Measurements from ENCODE around the gene SNTB2. TPM values are rescaled to one million over a fixed set of nuclear protein-coding genes. Genes with fewer than 3 reads are reported as not detected.

The SNTB2 gene
- total RNA-seq (2013; cell fraction: nucleolus; rRNA removed), result 4.0 and 5.5 TPM in 2 replicates
- total RNA-seq (2014; rRNA removed), result 5.2 and 6.9 TPM in 2 replicates
- total RNA-seq (2014; rRNA removed; fragmentation: Illumina TruSeq; extraction: Trizol), result 4.8 and 5.5 TPM in 2 replicates
- 12.7 and 15.7 TPM in 2 replicates for total RNA-seq (2021)
- 1.5 TPM for polyA plus RNA-seq (2011; ENCODE audit: low read depth)
- 6.6 TPM in 2 replicates for polyA plus RNA-seq (2011; rRNA removed)
- polyA plus RNA-seq (2011; cell fraction: cytosol; rRNA removed), result 3.8 and 4.3 TPM in 2 replicates
- polyA plus RNA-seq (2011; cell fraction: nucleus; rRNA removed), result 7.3 and 7.5 TPM in 2 replicates
- 1.9 and 2.6 TPM in 2 replicates for polyA plus RNA-seq (2012)
- polyA plus RNA-seq (2014; fragmentation: Illumina TruSeq; extraction: Trizol), result 4.7 and 4.8 TPM in 2 replicates
- polyA plus RNA-seq (2014; fragmentation: Nextera tagmentation; extraction: Ambion mirVana), result 1 to 10 TPM; 1.2 to 1.4 TPM
- polyA plus RNA-seq (2014; rRNA removed), result 6.5 and 7.9 TPM in 2 replicates
- 1 to 10 TPM; 1.3 to 2.2 TPM for polyA plus RNA-seq (2016; fragmentation: Nextera tagmentation; extraction: Ambion mirVana)
- polyA minus RNA-seq (2011; rRNA and poly(A)+ RNA removed), result 6.2 and 7.2 TPM in 2 replicates
- 7.0 and 7.4 TPM in 2 replicates for polyA minus RNA-seq (2011; cell fraction: cytosol; rRNA and poly(A)+ RNA removed)
- 6.0 and 7.0 TPM in 2 replicates for polyA minus RNA-seq (2011; cell fraction: nucleus; rRNA and poly(A)+ RNA removed)
- Bru-seq, nascent RNA, result percentile 49 among the genes with signal in this experiment
- BruChase-seq, experiment 1, labeled RNA remaining after a 6-hour chase, result percentile 57 among the genes with signal in this experiment
- BruChase-seq, experiment 2, labeled RNA remaining after a 2-hour chase, result percentile 56 among the genes with signal in this experiment
- long read RNA-seq, experiment 1, partial matches to known transcripts, result 0 of 1 reads
- long read RNA-seq, experiment 1, other reads (novel, unspliced or antisense), result 1 of 1 reads
- long read RNA-seq, experiment 2, partial matches to known transcripts, result 0 of 2 reads
- long read RNA-seq, experiment 2, other reads (novel, unspliced or antisense), result 2 of 2 reads

- no peaks in the 10 kb centered on the region for H3K27me3 ChIP-seq (replicated peaks in 1 of 2; ENCODE audit: control insufficient read depth in 2 of 2, insufficient read depth in 2 of 2, low read length in 1 of 2)
- ChIA-PET CTCF (interaction anchor here (0.6 to 3.5 kb wide), 8 partner anchors 11 to 352 kb away, joined by 3 to 14 read pairs (median 4); no protein-coding TSS in a partner anchor), RAD21 (ENCODE audit: unreplicated experiment) (interaction anchor here (0.6 to 2.1 kb wide), 5 partner anchors 12 to 99 kb away, joined by 3 to 7 read pairs (median 4); no protein-coding TSS in a partner anchor), SMC1A (ENCODE audit: uncharacterized antibody, unreplicated experiment) (interaction anchor here (0.8 to 2.0 kb wide), 6 partner anchors 19 to 99 kb away, joined by 3 to 8 read pairs (median 3); no protein-coding TSS in a partner anchor), POLR2A (interaction anchor here (0.6 to 3.0 kb wide), 6 partner anchors 19 to 1057 kb away, joined by 3 to 13 read pairs (median 5); no protein-coding TSS in a partner anchor)
- no peaks in the 10 kb centered on the region for H3K36me3 ChIP-seq (ENCODE audit: control insufficient read depth in 2 of 2, insufficient read depth in 2 of 2, low read length in 1 of 2)
- peak; percentile 18 for FAIRE-seq
- in situ Hi-C loops (cut with MboI) (no loop called here), intact Hi-C loops (cut with micrococcal nuclease; ENCODE audit: unreplicated experiment) (no loop called here)
- H3K79me2 ChIP-seq (ENCODE audit: control insufficient read depth, insufficient read depth, low read length), result peaks cover 29% of the 10 kb centered on the region
- H3K9me3 ChIP-seq (replicated peaks; ENCODE audit: control insufficient read depth, insufficient read depth, low read length), result no peaks in the 10 kb centered on the region
- TSS peak; percentile 64 for BruUV-seq (replicated peaks)
- H3K4me2 ChIP-seq (ENCODE audit: control insufficient read depth, insufficient read depth), result peak within 1 kb of the TSS; percentile 95
- H3K4me3 ChIP-seq, result peak within 1 kb of the TSS; percentile 88
- H2AFZ ChIP-seq (ENCODE audit: control insufficient read depth, low read depth, low read length), result peak within 1 kb of the TSS; percentile 92
- peak within 1 kb of the TSS; percentile 90 for H3K27ac ChIP-seq (ENCODE audit: control insufficient read depth, insufficient read depth)
- 1% methylated on average over 36 of the region's 69 CpGs for WGBS (ENCODE audit: insufficient coverage, insufficient replicate concordance, low lambda C conversion rate, missing lambda C conversion rate)
- H4K20me1 ChIP-seq (ENCODE audit: control insufficient read depth, insufficient read depth), result no peaks in the 10 kb centered on the region
- ATAC-seq, result peak; percentile 92
- peak within 1 kb of the TSS; percentile 81 for H3K9ac ChIP-seq (ENCODE audit: control insufficient read depth, insufficient read depth, low read length)
- peak; percentile 95 for DNase-seq (ENCODE audit: low read depth, low spot score)
- peaks cover 22% of the 10 kb centered on the region for H3K4me1 ChIP-seq (ENCODE audit: control insufficient read depth, insufficient read depth, low read length)
- peak; percentile 7 for TF ChIP-seq NFIC (IDR thresholded peaks at IDR 0.05; ENCODE audit: low read depth, low read length)
- TF ChIP-seq BCL3 (IDR thresholded peaks at IDR 0.05; ENCODE audit: borderline replicate concordance, insufficient read depth, low read depth, low read length, poor library complexity, severe bottlenecking), result peak; percentile 37
- TF ChIP-seq POLR2AphosphoS5 (IDR thresholded peaks at IDR 0.05; ENCODE audit: low read length), result peak; percentile 43; the same call in 1 of the 2 replicates
- TF ChIP-seq CBX5 (IDR thresholded peaks at IDR 0.05; ENCODE audit: low read depth), result 0 out of 2 replicates have a peak, but pooled peaks have one; percentile 66
- no peak for TF ChIP-seq SREBF2 (IDR thresholded peaks at IDR 0.05; ENCODE audit: low read length)
- 0 out of 2 replicates have a peak, but pooled peaks have one; percentile 42 for TF ChIP-seq SIN3A (IDR thresholded peaks at IDR 0.05; ENCODE audit: low read depth, low read length)
- TF ChIP-seq JUNB (IDR thresholded peaks at IDR 0.05), result peak; percentile 36; the same call in 1 of the 2 replicates
- peak; percentile 86; the same call in 1 of the 2 replicates for TF ChIP-seq RB1 (IDR thresholded peaks at IDR 0.05; ENCODE audit: borderline replicate concordance)
- TF ChIP-seq TARDBP (IDR thresholded peaks at IDR 0.05; ENCODE audit: borderline replicate concordance), result no peak
- TF ChIP-seq RCOR1 (conservative IDR thresholded peaks at IDR 0.05; ENCODE audit: low read depth, low read length), result peak; percentile 93; the same call in 1 of the 2 replicates
- peak; percentile 88 to 93 for TF ChIP-seq IKZF2 (IDR thresholded peaks at IDR 0.05)
- TF ChIP-seq RBBP5 (conservative IDR thresholded peaks at IDR 0.05), result 0 out of 2 replicates have a peak, but pooled peaks have one; percentile 50
- TF ChIP-seq, protein P1, sequence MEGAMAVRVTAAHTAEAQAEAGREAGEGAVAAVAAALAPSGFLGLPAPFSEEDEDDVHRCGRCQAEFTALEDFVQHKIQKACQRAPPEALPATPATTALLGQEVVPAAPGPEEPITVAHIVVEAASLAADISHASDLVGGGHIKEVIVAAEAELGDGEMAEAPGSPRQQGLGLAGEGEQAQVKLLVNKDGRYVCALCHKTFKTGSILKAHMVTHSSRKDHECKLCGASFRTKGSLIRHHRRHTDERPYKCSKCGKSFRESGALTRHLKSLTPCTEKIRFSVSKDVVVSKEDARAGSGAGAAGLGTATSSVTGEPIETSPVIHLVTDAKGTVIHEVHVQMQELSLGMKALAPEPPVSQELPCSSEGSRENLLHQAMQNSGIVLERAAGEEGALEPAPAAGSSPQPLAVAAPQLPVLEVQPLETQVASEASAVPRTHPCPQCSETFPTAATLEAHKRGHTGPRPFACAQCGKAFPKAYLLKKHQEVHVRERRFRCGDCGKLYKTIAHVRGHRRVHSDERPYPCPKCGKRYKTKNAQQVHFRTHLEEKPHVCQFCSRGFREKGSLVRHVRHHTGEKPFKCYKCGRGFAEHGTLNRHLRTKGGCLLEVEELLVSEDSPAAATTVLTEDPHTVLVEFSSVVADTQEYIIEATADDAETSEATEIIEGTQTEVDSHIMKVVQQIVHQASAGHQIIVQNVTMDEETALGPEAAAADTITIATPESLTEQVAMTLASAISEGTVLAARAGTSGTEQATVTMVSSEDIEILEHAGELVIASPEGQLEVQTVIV (IDR thresholded peaks at IDR 0.05; ENCODE audit: borderline replicate concordance, partially characterized antibody), result peak; percentile 60
Measured at GRCh38 chr16:69186642-69187445, at the start of gene SNTB2. TSS of gene SNTB2 (plus strand) at chr16:69187164. CDS start at chr16:69187167, 3 bp downstream.
